ENCODE measurements around the gene RPL37A. TPM values are rescaled to one million over a fixed set of nuclear protein-coding genes. Genes with fewer than 3 reads are reported as not detected.
A peak's percentile ranks its signal among the peaks of the same experiment; 100 is the strongest.

Gene RPL37A
- polyA plus RNA-seq, 3 donors = 1,504 to 1,660 (median 1,597) TPM

DNA sequence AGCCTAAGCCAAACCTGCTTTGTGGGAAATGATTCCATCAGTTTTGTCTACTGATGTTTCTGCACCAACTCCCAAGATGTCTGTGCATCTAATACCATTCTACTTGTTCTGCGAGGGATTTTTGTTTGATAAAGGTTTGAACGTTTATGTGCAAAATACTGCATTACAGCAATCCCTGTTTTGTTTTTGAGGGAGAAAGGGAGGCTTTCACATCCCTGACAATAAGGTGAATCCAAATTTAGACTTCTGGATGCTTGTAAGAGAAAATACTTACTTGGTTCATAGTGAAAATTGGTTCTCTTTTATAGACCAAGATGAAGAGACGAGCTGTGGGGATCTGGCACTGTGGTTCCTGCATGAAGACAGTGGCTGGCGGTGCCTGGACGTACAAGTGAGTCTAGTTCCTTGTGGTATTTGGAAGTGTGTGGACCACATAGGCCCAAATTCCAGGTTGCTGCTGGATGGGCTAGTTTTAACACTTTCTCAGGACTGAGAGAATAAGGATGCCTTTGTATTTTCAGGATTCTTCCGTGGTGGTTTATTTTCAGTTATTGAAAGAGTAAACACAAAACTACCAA lies 1.1 kb downstream of the RPL37A start:
- no peaks in the 10 kb centered on the region for H3K27me3 Mint-ChIP-seq (ENCODE audit: low read depth in 3 of 3)
- H3K27ac ChIP-seq (ENCODE audit: low read depth in 1 of 2, low read length in 2 of 2) = peak overlapping the region in 1 of 2 donors; percentile 90
- no peaks in the 10 kb centered on the region for H3K9me3 ChIP-seq (replicated peaks in 1 of 2; ENCODE audit: control insufficient read depth in 1 of 2, insufficient read depth in 1 of 2, low read length in 2 of 2)
- H3K4me2 ChIP-seq (replicated peaks; ENCODE audit: extremely low read depth, low read length, poor library complexity, severe bottlenecking) = peak overlapping the region; percentile 83
- H3K4me1 Mint-ChIP-seq = peaks cover 55% of the 10 kb centered on the region
- H3K9ac ChIP-seq (ENCODE audit: insufficient read depth, low read length, poor library complexity, severe bottlenecking) = peak overlapping the region; percentile 95
- H3K9me3 Mint-ChIP-seq = no peaks in the 10 kb centered on the region
- H3K27me3 ChIP-seq (ENCODE audit: control insufficient read depth in 2 of 2, insufficient read depth in 2 of 2, low read length in 2 of 2) = no peaks in the 10 kb centered on the region
- TF ChIP-seq, protein P1, sequence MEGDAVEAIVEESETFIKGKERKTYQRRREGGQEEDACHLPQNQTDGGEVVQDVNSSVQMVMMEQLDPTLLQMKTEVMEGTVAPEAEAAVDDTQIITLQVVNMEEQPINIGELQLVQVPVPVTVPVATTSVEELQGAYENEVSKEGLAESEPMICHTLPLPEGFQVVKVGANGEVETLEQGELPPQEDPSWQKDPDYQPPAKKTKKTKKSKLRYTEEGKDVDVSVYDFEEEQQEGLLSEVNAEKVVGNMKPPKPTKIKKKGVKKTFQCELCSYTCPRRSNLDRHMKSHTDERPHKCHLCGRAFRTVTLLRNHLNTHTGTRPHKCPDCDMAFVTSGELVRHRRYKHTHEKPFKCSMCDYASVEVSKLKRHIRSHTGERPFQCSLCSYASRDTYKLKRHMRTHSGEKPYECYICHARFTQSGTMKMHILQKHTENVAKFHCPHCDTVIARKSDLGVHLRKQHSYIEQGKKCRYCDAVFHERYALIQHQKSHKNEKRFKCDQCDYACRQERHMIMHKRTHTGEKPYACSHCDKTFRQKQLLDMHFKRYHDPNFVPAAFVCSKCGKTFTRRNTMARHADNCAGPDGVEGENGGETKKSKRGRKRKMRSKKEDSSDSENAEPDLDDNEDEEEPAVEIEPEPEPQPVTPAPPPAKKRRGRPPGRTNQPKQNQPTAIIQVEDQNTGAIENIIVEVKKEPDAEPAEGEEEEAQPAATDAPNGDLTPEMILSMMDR (IDR thresholded peaks at IDR 0.05) = no peak
- H4K20me1 ChIP-seq (ENCODE audit: insufficient read depth, low read length) = peaks cover 60% of the 10 kb centered on the region
- peak overlapping the region; percentile 81 to 97 (median 88) for H3K4me3 ChIP-seq (replicated peaks in 1 of 3; ENCODE audit: low read depth in 2 of 3, low read length in 3 of 3)
- WGBS (ENCODE audit: insufficient coverage) = 17% methylated on average over 3 of the region's 6 CpGs
- intact Hi-C loops (cut with micrococcal nuclease) = loop anchor here in 1 of 2 donors (5.0 kb wide), 1 partner anchor 87 kb away; the partner anchor contains the start of gene SMARCAL1
- peak overlapping the region; percentile 94 for H2AFZ ChIP-seq (ENCODE audit: insufficient read depth, low read depth, low read length, poor library complexity, severe bottlenecking)
- peaks cover 46 to 51% of the 10 kb centered on the region in 2 donors for H3K36me3 ChIP-seq (replicated peaks in 1 of 2; ENCODE audit: control insufficient read depth in 1 of 2, insufficient read depth in 2 of 2, low read length in 2 of 2)
- H3K36me3 Mint-ChIP-seq = peaks cover 46 to 52% of the 10 kb centered on the region in 2 donors
- no peak for DNase-seq
- H3K4me3 Mint-ChIP-seq = peak overlapping the region; percentile 95 to 96
- peaks cover 48 to 57% of the 10 kb centered on the region in 2 donors for H3K4me1 ChIP-seq (ENCODE audit: control insufficient read depth in 1 of 2, insufficient read depth in 2 of 2, low read length in 2 of 2)
- H3K27ac Mint-ChIP-seq = peak overlapping the region; percentile 87 to 97 (median 94)
- H3K79me2 ChIP-seq (ENCODE audit: insufficient read depth, low read length) = peaks cover 65% of the 10 kb centered on the region

DNA sequence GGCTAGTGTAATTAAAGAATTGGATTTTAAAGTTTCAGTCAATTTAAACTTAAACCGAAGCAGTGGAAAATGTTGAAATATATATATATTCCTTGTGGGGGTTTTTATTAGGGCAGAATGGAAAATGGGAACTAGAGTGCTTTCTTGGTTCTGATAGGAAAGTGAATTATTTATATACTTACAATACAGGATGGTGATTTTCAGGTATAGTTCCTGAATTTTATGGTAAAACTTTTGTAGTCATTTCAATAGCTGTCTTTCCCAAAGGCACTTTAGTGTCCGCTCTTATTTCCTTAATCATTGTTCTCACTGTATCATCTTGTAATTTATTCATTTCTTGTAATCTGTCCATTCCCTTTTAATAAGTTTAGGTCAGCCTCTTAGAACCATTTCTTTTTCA lies 1.9 kb downstream of the RPL37A start:
- intact Hi-C loops (cut with micrococcal nuclease) = no loop called here
- Histone ChIP-seq H3K9me3 (replicated peaks in 1 of 2; ENCODE audit: control insufficient read depth in 1 of 2, insufficient read depth in 1 of 2, low read length in 2 of 2) (no peaks in the 10 kb centered on the region), H3K27me3 (ENCODE audit: control insufficient read depth in 2 of 2, insufficient read depth in 2 of 2, low read length in 2 of 2) (no peaks in the 10 kb centered on the region), H3K27ac (ENCODE audit: low read depth in 1 of 2, low read length in 2 of 2) (peak overlapping the region in 1 of 2 donors; percentile 17), H4K20me1 (ENCODE audit: insufficient read depth, low read length) (peaks cover 69% of the 10 kb centered on the region), H2AFZ (ENCODE audit: insufficient read depth, low read depth, low read length, poor library complexity, severe bottlenecking) (no peak overlapping the region), H3K4me1 (ENCODE audit: control insufficient read depth in 1 of 2, insufficient read depth in 2 of 2, low read length in 2 of 2) (peaks cover 40 to 49% of the 10 kb centered on the region in 2 donors), H3K9ac (ENCODE audit: insufficient read depth, low read length, poor library complexity, severe bottlenecking) (no peak overlapping the region), H3K4me2 (replicated peaks; ENCODE audit: extremely low read depth, low read length, poor library complexity, severe bottlenecking) (peak overlapping the region; percentile 83), H3K4me3 (replicated peaks in 1 of 3; ENCODE audit: low read depth in 2 of 3, low read length in 3 of 3) (no peak overlapping the region), H3K36me3 (replicated peaks in 1 of 2; ENCODE audit: control insufficient read depth in 1 of 2, insufficient read depth in 2 of 2, low read length in 2 of 2) (peaks cover 49 to 59% of the 10 kb centered on the region in 2 donors), H3K79me2 (ENCODE audit: insufficient read depth, low read length) (peaks cover 65% of the 10 kb centered on the region)
- no peak overlapping the region for H3K4me3 Mint-ChIP-seq
- H3K36me3 Mint-ChIP-seq = peaks cover 51 to 61% of the 10 kb centered on the region in 2 donors
- TF ChIP-seq, protein P1 (IDR thresholded peaks at IDR 0.05) = no peak
- peaks cover 0 to 2% (median 0%) of the 10 kb centered on the region in 3 donors for H3K27me3 Mint-ChIP-seq (ENCODE audit: low read depth in 3 of 3)
- no peak for DNase-seq
- no peaks in the 10 kb centered on the region for H3K9me3 Mint-ChIP-seq
- H3K4me1 Mint-ChIP-seq = peaks cover 49% of the 10 kb centered on the region
- no CpG with 5 or more reads among the region's 2 CpGs for WGBS (ENCODE audit: insufficient coverage)
- H3K27ac Mint-ChIP-seq = no peak overlapping the region

All from CD14-positive monocyte (primary cell).